Tibial artery (tissue), 4 donors: ENCODE data around the gene GAB3.
"Not testable (repeated sequence)": the region's sequence is repeated elsewhere in the genome, so short reads cannot be mapped to it uniquely, and the experiment has no call there.

Source experiments
- DNase-seq, 2 donors: peaks; one replicate each; pipeline ENCODE4 v3.0.0-alpha.2; 2019
- H3K27ac ChIP-seq, 2 donors: fragments of 200-600 bp; sonication (generic) in 1 of 2; 1 replicate in 1 of 2; 2 replicates in 1 of 2; pipeline ENCODE4 v1.5.1; 2018 to 2019; ENCODE audit warnings: mild to moderate bottlenecking in 1 of 2
- H3K27me3 ChIP-seq, 2 donors: fragments of 200-600 bp; sonication (generic) in 1 of 2; one replicate each; pipeline versions ENCODE4 v1.5.1 to v1.6.0; 2016 to 2019
- H3K36me3 ChIP-seq, 3 donors: fragments of 200-600 bp; sonication (generic) in 2 of 3; one replicate each; pipeline ENCODE4 v1.5.1; 2016 to 2019; ENCODE audit warnings: mild to moderate bottlenecking in 2 of 3
- H3K4me1 ChIP-seq, 4 donors: fragments of 200-600 bp; sonication (generic) in 2 of 4; 1 replicate in 3 of 4; 2 replicates in 1 of 4; pipeline ENCODE4 v1.5.1; 2016 to 2019
- H3K4me3 ChIP-seq, 2 donors: fragments of 200-600 bp; sonication (generic) in 1 of 2; 1 replicate in 1 of 2; 2 replicates in 1 of 2; pipeline ENCODE4 v1.5.1; 2018 to 2019; ENCODE audit warnings: mild to moderate bottlenecking in 2 of 2
- H3K9me3 ChIP-seq, 3 donors: fragments of 200-600 bp; sonication (generic) in 1 of 3; one replicate each; pipeline ENCODE4 v1.5.1; 2016 to 2019
- intact Hi-C: fragments of 100-400 bp; cut with DNase I; formaldehyde crosslinking; loops from one replicate; pipeline ENCODE4 v1.15.0; 2023; ENCODE audit warnings: low total_unique reads
- TF ChIP-seq, protein P1 (sequence below), 2 experiments: fragments of 200-600 bp in 1 of 2; fragments of 450-650 bp in 1 of 2; IDR thresholded peaks; one replicate each; pipeline ENCODE4 v1.5.1; 2017 to 2019; ENCODE audit warnings: antibody characterized with exemption in 2 of 2, mild to moderate bottlenecking in 1 of 2, moderate library complexity in 1 of 2

The GAB3 gene

DNA sequence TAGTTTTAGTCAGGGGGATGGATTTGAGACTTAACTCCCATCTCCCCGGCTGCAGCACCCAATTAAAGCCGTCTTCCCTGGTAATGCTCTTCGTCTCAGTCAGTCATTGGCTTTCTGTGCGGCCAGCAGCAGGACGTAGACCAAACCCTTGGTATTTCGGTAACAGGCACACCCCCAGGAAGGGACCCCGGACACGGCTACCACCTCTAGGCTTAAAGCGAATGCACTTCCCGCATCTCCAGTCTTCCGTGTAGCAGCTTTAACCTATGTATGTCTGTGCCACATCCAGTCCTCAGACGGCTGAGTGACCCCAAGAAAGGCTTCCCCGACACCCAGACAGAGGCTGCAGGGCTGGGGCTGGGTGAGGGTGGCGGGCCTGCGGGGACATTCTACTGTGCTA, 96.0 kb downstream of the GAB3 start:
- intact Hi-C loops: no loop called here
- Histone ChIP-seq H3K27ac (no peak overlapping the region), H3K4me3 (no peak overlapping the region), H3K36me3 (no peaks in the 10 kb centered on the region), H3K9me3 (no peaks in the 10 kb centered on the region), H3K4me1 (no peaks in the 10 kb centered on the region), H3K27me3 (no peaks in the 10 kb centered on the region)
- TF ChIP-seq, protein P1, sequence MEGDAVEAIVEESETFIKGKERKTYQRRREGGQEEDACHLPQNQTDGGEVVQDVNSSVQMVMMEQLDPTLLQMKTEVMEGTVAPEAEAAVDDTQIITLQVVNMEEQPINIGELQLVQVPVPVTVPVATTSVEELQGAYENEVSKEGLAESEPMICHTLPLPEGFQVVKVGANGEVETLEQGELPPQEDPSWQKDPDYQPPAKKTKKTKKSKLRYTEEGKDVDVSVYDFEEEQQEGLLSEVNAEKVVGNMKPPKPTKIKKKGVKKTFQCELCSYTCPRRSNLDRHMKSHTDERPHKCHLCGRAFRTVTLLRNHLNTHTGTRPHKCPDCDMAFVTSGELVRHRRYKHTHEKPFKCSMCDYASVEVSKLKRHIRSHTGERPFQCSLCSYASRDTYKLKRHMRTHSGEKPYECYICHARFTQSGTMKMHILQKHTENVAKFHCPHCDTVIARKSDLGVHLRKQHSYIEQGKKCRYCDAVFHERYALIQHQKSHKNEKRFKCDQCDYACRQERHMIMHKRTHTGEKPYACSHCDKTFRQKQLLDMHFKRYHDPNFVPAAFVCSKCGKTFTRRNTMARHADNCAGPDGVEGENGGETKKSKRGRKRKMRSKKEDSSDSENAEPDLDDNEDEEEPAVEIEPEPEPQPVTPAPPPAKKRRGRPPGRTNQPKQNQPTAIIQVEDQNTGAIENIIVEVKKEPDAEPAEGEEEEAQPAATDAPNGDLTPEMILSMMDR (IDR thresholded peaks at IDR 0.05): no peak
- no peak for DNase-seq

- H3K4me3 ChIP-seq: no peak overlapping the region
- TF ChIP-seq, protein P1 (IDR thresholded peaks at IDR 0.05): no peak
- no peaks in the 10 kb centered on the region for H3K27me3 ChIP-seq
- H3K36me3 ChIP-seq: no peaks in the 10 kb centered on the region
- H3K4me1 ChIP-seq: no peaks in the 10 kb centered on the region
- intact Hi-C loops: no loop called here
- H3K27ac ChIP-seq: no peak overlapping the region
- DNase-seq: no peak
- no peaks in the 10 kb centered on the region for H3K9me3 ChIP-seq
These were observed 96.5 kb downstream of the GAB3 start for GRCh38 chrX:154654372-154654771.

- intact Hi-C loops, H3K4me3 ChIP-seq, DNase-seq: not testable (repeated sequence)
These were observed 97.5 kb downstream of the GAB3 start, which contains the start of gene CTAG2 for GRCh38 chrX:154653413-154653812. Gene CTAG2 (minus strand): TSS chrX:154653579. CDS start chrX:154653515, 64 bp downstream.

GRCh38 chrX:154653048-154653401, 97.9 kb downstream of the GAB3 start:
- TF ChIP-seq, protein P1 (IDR thresholded peaks at IDR 0.05): no peak
- Histone ChIP-seq H3K4me1 (no peaks in the 10 kb centered on the region), H3K36me3 (no peaks in the 10 kb centered on the region), H3K27ac (no peak overlapping the region), H3K9me3 (no peaks in the 10 kb centered on the region), H3K27me3 (no peaks in the 10 kb centered on the region), H3K4me3 (no peak overlapping the region)
- intact Hi-C loops: no loop called here
- DNase-seq: no peak

More at GRCh38 chrX:154653413-154653812, 97.5 kb downstream of the GAB3 start, which contains the start of gene CTAG2:
- not testable (repeated sequence) for H3K9me3 ChIP-seq, H3K4me1 ChIP-seq, H3K27me3 ChIP-seq, H3K36me3 ChIP-seq, H3K27ac ChIP-seq

DNA sequence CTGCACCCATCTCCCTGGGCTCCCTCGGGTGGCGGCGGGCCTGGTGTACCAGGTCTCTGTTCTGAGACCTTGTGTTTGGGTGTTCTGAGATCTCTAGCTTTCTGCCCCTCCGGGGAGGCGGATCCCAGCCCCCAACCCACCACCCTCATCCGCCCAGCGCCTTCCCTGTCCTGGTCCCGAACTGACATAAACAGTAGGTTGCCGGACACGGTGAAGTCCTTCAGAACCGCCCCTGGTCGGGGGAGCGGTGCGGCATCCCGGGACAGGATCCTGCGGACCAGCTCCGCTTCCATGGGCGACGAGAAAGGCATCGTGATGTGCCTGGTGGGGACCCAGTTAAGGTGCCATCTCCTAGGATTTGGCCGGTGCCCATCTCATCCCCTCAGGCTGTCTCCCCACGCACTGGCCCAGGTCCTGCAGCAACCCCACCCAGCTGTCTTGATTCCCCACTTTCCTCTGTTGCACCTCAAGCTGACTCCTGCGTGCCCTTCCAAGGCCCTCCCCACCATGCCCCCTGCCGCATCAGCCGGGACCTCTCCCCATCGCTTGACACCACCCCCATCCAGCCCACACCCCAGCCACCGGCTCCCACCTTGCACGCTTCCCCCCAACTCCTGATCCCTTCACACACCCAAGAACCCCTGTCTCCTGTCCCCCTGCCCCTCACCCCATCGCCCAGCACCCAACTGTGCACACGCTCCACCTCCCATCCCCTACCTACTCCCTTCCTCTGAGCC, 98.4 kb downstream of the GAB3 start:
- H3K27me3 ChIP-seq: no peaks in the 10 kb centered on the region

DNA sequence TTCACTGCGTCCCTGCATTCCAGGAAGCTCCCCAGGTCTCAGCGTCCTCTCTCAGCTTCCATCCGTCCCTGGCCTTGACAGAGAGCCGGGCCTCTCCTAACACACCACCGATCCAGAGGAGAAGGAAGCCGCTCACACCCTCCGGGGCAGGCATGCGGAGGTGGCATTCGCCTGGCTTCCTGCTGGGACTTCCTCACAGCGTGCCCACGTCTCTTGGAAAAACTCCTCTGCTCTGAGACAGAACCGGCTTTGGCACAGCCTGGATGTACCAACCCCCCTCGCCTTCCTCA, 100.7 kb downstream of the GAB3 start:
- intact Hi-C loops: no loop called here
- no peak overlapping the region for H3K4me3 ChIP-seq
- DNase-seq: no peak

More for the DNA sequence above, 98.4 kb downstream of the GAB3 start:
- no peaks in the 10 kb centered on the region for H3K9me3 ChIP-seq
- no peak for DNase-seq
- H3K4me3 ChIP-seq: no peak overlapping the region
- intact Hi-C loops: no loop called here
- no peaks in the 10 kb centered on the region for H3K36me3 ChIP-seq
- TF ChIP-seq, protein P1 (IDR thresholded peaks at IDR 0.05): no peak
- H3K27ac ChIP-seq: no peak overlapping the region
- no peaks in the 10 kb centered on the region for H3K4me1 ChIP-seq

More for the DNA sequence above, 100.7 kb downstream of the GAB3 start:
- H3K4me1 ChIP-seq: no peaks in the 10 kb centered on the region
- no peaks in the 10 kb centered on the region for H3K27me3 ChIP-seq
- TF ChIP-seq, protein P1 (IDR thresholded peaks at IDR 0.05): no peak
- H3K36me3 ChIP-seq: no peaks in the 10 kb centered on the region
- H3K9me3 ChIP-seq: no peaks in the 10 kb centered on the region
- H3K27ac ChIP-seq: no peak overlapping the region
